A673 (cell line): ENCODE data around the gene TRIM41. TPM values are rescaled to one million over a fixed set of nuclear protein-coding genes. Genes with fewer than 3 reads are reported as not detected.

Experiments
- BruUV-seq: library from RNA; stranded (reverse); fragments of 400-500 nt; replicated peaks from 2 replicates; lab custom pipeline; 2021; lab: Mats Ljungman, UMichigan
- CTCF ChIA-PET: fragments of 300-600 bp; sonication (Branson Sonifier 250); formaldehyde crosslinking; loops from one replicate; lab custom pipeline; 2022; ENCODE audit warnings: antibody characterized with exemption; lab: Charles Lee
- POLR2A ChIA-PET: fragments of 300-600 bp; sonication (Branson Sonifier 250); formaldehyde crosslinking; loops from one replicate; lab custom pipeline; 2022; ENCODE audit warnings: antibody characterized with exemption; ENCODE audit not compliant: low non-redundant PET; lab: Charles Lee
- DNase-seq: peaks from one replicate; pipeline ENCODE4 v3.0.0-alpha.2; 2015; ENCODE audit warnings: low spot score
- H3K27ac ChIP-seq: fragments of 200-600 bp; sonication (generic); 2 replicates; pipeline ENCODE4 v1.5.1; 2016; ENCODE audit warnings: mixed run types, low read depth, mild to moderate bottlenecking, mixed read lengths, antibody characterized with exemption, low read length; ENCODE audit not compliant: poor library complexity, severe bottlenecking
- H3K27me3 ChIP-seq: fragments of 200-600 bp; sonication (generic); replicated peaks from 2 replicates; pipeline ENCODE4 v1.6.1; 2017; ENCODE audit warnings: mixed run types, low read depth, mild to moderate bottlenecking, mixed read lengths, antibody characterized with exemption, low read length; ENCODE audit not compliant: insufficient read depth, poor library complexity
- H3K36me3 ChIP-seq: fragments of 200-600 bp; sonication (generic); 2 replicates; pipeline ENCODE4 v1.6.1; 2016; ENCODE audit warnings: mixed run types, mild to moderate bottlenecking, mixed read lengths, antibody characterized with exemption, low read length; ENCODE audit not compliant: insufficient read depth, poor library complexity, severe bottlenecking
- H3K4me1 ChIP-seq: fragments of 200-600 bp; sonication (generic); 2 replicates; pipeline ENCODE4 v1.6.1; 2017; ENCODE audit warnings: mixed run types, mild to moderate bottlenecking, mixed read lengths, antibody characterized with exemption, low read length; ENCODE audit not compliant: insufficient read depth, poor library complexity, severe bottlenecking
- H3K4me3 ChIP-seq: fragments of 200-600 bp; sonication (generic); 2 replicates; pipeline ENCODE4 v1.5.1; 2016; ENCODE audit warnings: low read depth, mixed run types, mild to moderate bottlenecking, mixed read lengths, low read length; ENCODE audit not compliant: poor library complexity, severe bottlenecking
- H3K9me3 ChIP-seq: fragments of 200-600 bp; sonication (generic); 2 replicates; pipeline ENCODE4 v1.6.1; 2016; ENCODE audit warnings: mixed run types, low read depth, mild to moderate bottlenecking, mixed read lengths, antibody characterized with exemption, low read length; ENCODE audit not compliant: poor library complexity, severe bottlenecking
- CTCF ChIP-seq: fragments of 300-800, 200-600 bp; sonication (generic); conservative IDR thresholded peaks from 2 replicates; pipeline ENCODE4 v1.5.1; 2017; ENCODE audit warnings: low read depth, mild to moderate bottlenecking, antibody characterized with exemption, low read length, moderate library complexity, mixed read lengths
- EZH2 ChIP-seq: fragments of 200-600 bp; sonication (generic); IDR thresholded peaks from 2 replicates; pipeline ENCODE4 v1.6.1; 2017; ENCODE audit warnings: borderline replicate concordance, low read depth, mild to moderate bottlenecking, mixed read lengths, antibody characterized with exemption, low read length; ENCODE audit not compliant: poor library complexity, severe bottlenecking
- intact Hi-C: fragments of 100-400 bp; cut with micrococcal nuclease; formaldehyde crosslinking; loops from one replicate; pipeline ENCODE4 v1.10.0; 2022; ENCODE audit not compliant: unreplicated experiment
- total RNA-seq: library from RNA; stranded (reverse); gene quantifications from 2 replicates; pipeline ENCODE4 v1.2.3, GENCODE V29; 2021

Gene TRIM41
- total RNA-seq, 1 experiment from 2014 or later, result 24.6 TPM

GRCh38 chr5:181197326-181197951, 25.6 kb upstream of the TRIM41 start:
- intact Hi-C loops, result no loop called here
- POLR2A ChIA-PET, result no interaction called here

GRCh38 chr5:181198106-181198685, 24.9 kb upstream of the TRIM41 start:
- Histone ChIP-seq H3K4me1 (no peaks in the 10 kb centered on the region), H3K4me3 (no peak overlapping the region), H3K27me3 (no peaks in the 10 kb centered on the region), H3K27ac (no peak overlapping the region), H3K36me3 (no peaks in the 10 kb centered on the region), H3K9me3 (no peaks in the 10 kb centered on the region)
- ChIA-PET CTCF (no interaction called here), POLR2A (no interaction called here)
- intact Hi-C loops, result no loop called here
- TF ChIP-seq EZH2 (no peak), CTCF (no peak)
- DNase-seq, result no peak
- no TSS peak for BruUV-seq

More at GRCh38 chr5:181197326-181197951, 25.6 kb upstream of the TRIM41 start:
- Histone ChIP-seq H3K27ac (no peak overlapping the region), H3K4me3 (no peak overlapping the region), H3K4me1 (no peaks in the 10 kb centered on the region), H3K36me3 (no peaks in the 10 kb centered on the region), H3K9me3 (no peaks in the 10 kb centered on the region), H3K27me3 (no peaks in the 10 kb centered on the region)
- TF ChIP-seq EZH2 (no peak), CTCF (no peak)
- no peak for DNase-seq
- CTCF ChIA-PET, result no interaction called here
- BruUV-seq, result no TSS peak

GRCh38 chr5:181198905-181199519, 24.1 kb upstream of the TRIM41 start:
- intact Hi-C loops, result no loop called here
- CTCF ChIA-PET, result no interaction called here
- no peaks in the 10 kb centered on the region for H3K4me1 ChIP-seq
- H3K36me3 ChIP-seq, result no peaks in the 10 kb centered on the region
- no peak for DNase-seq
- no peak overlapping the region for H3K27ac ChIP-seq
- H3K9me3 ChIP-seq, result no peaks in the 10 kb centered on the region
- TF ChIP-seq CTCF (no peak), EZH2 (no peak)
- no peak overlapping the region for H3K4me3 ChIP-seq
- no peaks in the 10 kb centered on the region for H3K27me3 ChIP-seq
- POLR2A ChIA-PET, result no interaction called here
- no TSS peak for BruUV-seq
